Kidney (tissue), 14 donors: ENCODE results near the gene NOTUM. TPM values are rescaled to one million over a fixed set of nuclear protein-coding genes. Genes with fewer than 3 reads are reported as not detected.

Experiments used
- DNase-seq, 5 donors: peaks; one replicate each; pipeline ENCODE4 v3.0.0-alpha.2; 2013 to 2020
- FAIRE-seq: peaks from 2 replicates; lab custom pipeline; 2012; peaks lifted over from hg19 to GRCh38; lab: Jason Lieb, UNC
- H3K27ac ChIP-seq, 2 donors: one replicate each; pipeline ENCODE4 v1.7.0; 2013; ENCODE audit warnings: low read depth in 2 of 2, low read length in 2 of 2, inconsistent platforms in 1 of 2
- H3K27me3 ChIP-seq: one replicate; pipeline ENCODE4 v1.7.1; 2013; ENCODE audit warnings: low read length, inconsistent platforms; ENCODE audit not compliant: control insufficient read depth, insufficient read depth
- H3K36me3 ChIP-seq, 3 donors: one replicate each; pipeline versions ENCODE4 v1.7.0 to v1.7.1; 2013; ENCODE audit warnings: low read length in 3 of 3, control low read depth in 1 of 3, inconsistent platforms in 1 of 3; ENCODE audit not compliant: insufficient read depth in 3 of 3, control insufficient read depth in 2 of 3
- H3K4me1 ChIP-seq, 3 donors: one replicate each; pipeline versions ENCODE4 v1.7.0 to v1.7.1; 2013; ENCODE audit warnings: low read length in 3 of 3, inconsistent platforms in 1 of 3, low read depth in 1 of 3; ENCODE audit not compliant: control insufficient read depth in 2 of 3, insufficient read depth in 2 of 3
- H3K4me3 ChIP-seq, 3 donors: one replicate each; pipeline versions ENCODE4 v1.7.0 to v1.8.1; 2013; ENCODE audit warnings: low read length in 3 of 3, control low read depth in 1 of 3, inconsistent platforms in 1 of 3
- H3K9ac ChIP-seq, 3 donors: one replicate each; pipeline versions ENCODE4 v1.7.0 to v1.7.1; 2013; ENCODE audit warnings: low read length in 3 of 3, control low read depth in 1 of 3, inconsistent platforms in 1 of 3
- H3K9me3 ChIP-seq, 3 donors: one replicate each; pipeline versions ENCODE4 v1.7.0 to v1.7.1; 2013; ENCODE audit warnings: low read length in 3 of 3, control low read depth in 1 of 3, inconsistent platforms in 1 of 3; ENCODE audit not compliant: control insufficient read depth in 2 of 3, insufficient read depth in 1 of 3
- CTCF ChIP-seq: IDR thresholded peaks from 3 replicates; pipeline ENCODE4 v1.5.1; 2012; ENCODE audit warnings: mild to moderate bottlenecking, moderate library complexity, borderline replicate concordance; ENCODE audit not compliant: insufficient read depth; ENCODE audit errors: extremely low read depth
- intact Hi-C: fragments of 100-400 bp; cut with DNase I; formaldehyde crosslinking; loops from one replicate; pipeline ENCODE4 v1.11.1; 2022
- polyA plus RNA-seq: library from polyadenylated mRNA; stranded (reverse); fragments of 350-450 nt; fragmentation: Illumina TruSeq; extraction: RNeasy Lipid Tissue Mini Kit (QIAGEN cat#74804); gene quantifications from one replicate; pipeline ENCODE4 v1.2.3, GENCODE V29; 2014; ENCODE audit warnings: low read depth, low replicate concordance; ENCODE audit not compliant: insufficient read depth
- total RNA-seq: library from RNA; stranded (reverse); fragmentation: NEBNext Ultra II Directional; extraction: Animal tissue kit (Norgen Biotek cat#: 25700); gene quantifications from one replicate; pipeline ENCODE4 v1.2.1, GENCODE V29; 2021
- donor health status: control.
- donor health status: control.
- donor health status: control.
- donor health status: control.
- donor health status: control.
- donor health status: DM: yes; HTN: yes; CAD: no.
- donor health status: Normal renal cell carcinoma (clear cell type).

NOTUM gene
- total and polyA plus RNA-seq, 2 donors from 2014 or later: not detected

GRCh38 chr17:81952792-81953228 is 8.2 kb downstream of the NOTUM start:
- intact Hi-C loops: no loop called here
- no peak for TF ChIP-seq CTCF
- DNase-seq: no peak

GRCh38 chr17:81951785-81952684 is 9.0 kb downstream of the NOTUM start:
- no peak for TF ChIP-seq CTCF
- FAIRE-seq (no peak), DNase-seq (no peak)
- no peaks in the 10 kb centered on the region for H3K4me1 ChIP-seq
- H3K27ac ChIP-seq: no peak overlapping the region
- intact Hi-C loops: no loop called here
- no peaks in the 10 kb centered on the region for H3K36me3 ChIP-seq
- H3K27me3 ChIP-seq: no peaks in the 10 kb centered on the region
- H3K4me3 ChIP-seq: no peak overlapping the region
- H3K9me3 ChIP-seq: no peaks in the 10 kb centered on the region
- H3K9ac ChIP-seq: no peak overlapping the region

More at GRCh38 chr17:81952792-81953228, 8.2 kb downstream of the NOTUM start:
- Histone ChIP-seq H3K36me3 (no peaks in the 10 kb centered on the region), H3K4me3 (no peak overlapping the region), H3K27ac (no peak overlapping the region), H3K9me3 (no peaks in the 10 kb centered on the region), H3K9ac (no peak overlapping the region), H3K27me3 (no peaks in the 10 kb centered on the region), H3K4me1 (no peaks in the 10 kb centered on the region)
- no peak for FAIRE-seq

GRCh38 chr17:81950501-81950900 is 10.5 kb downstream of the NOTUM start:
- FAIRE-seq: no peak
- intact Hi-C loops: no loop called here
- TF ChIP-seq CTCF: no peak
- Histone ChIP-seq H3K9ac (no peak overlapping the region), H3K27me3 (no peaks in the 10 kb centered on the region), H3K9me3 (no peaks in the 10 kb centered on the region), H3K36me3 (no peaks in the 10 kb centered on the region), H3K27ac (no peak overlapping the region), H3K4me1 (no peaks in the 10 kb centered on the region), H3K4me3 (no peak overlapping the region)
- DNase-seq: no peak
